B cell (primary cell): ENCODE data around the gene ANKS1A. TPM values are rescaled to one million over a fixed set of nuclear protein-coding genes. Genes with fewer than 3 reads are reported as not detected.

Experiments
- ATAC-seq: fragments of 200-7000 bp; cut with Tn5 transposase; one replicate; pipeline ENCODE4 v1.10.0; 2021; ENCODE audit warnings: low read depth, mild to moderate bottlenecking, moderate number of reproducible peaks, moderate library complexity
- CTCF ChIA-PET: fragments of 350-600 bp; sonication (Branson Sonifier 250); formaldehyde crosslinking; loops from one replicate; lab custom pipeline; 2021; ENCODE audit warnings: antibody characterized with exemption, inconsistent platforms; lab: Charles Lee
- POLR2A ChIA-PET: fragments of 350-600 bp; sonication (Branson Sonifier 250); formaldehyde crosslinking; loops from one replicate; lab custom pipeline; 2021; ENCODE audit warnings: antibody characterized with exemption; lab: Charles Lee
- DNase-seq: peaks from one replicate; pipeline ENCODE4 v3.0.0; 2013
- H2AFZ ChIP-seq: 2 replicates; pipeline ENCODE4 v1.6.1; 2012; ENCODE audit warnings: mild to moderate bottlenecking, low read depth, low read length; ENCODE audit not compliant: insufficient read depth, poor library complexity, severe bottlenecking
- H3K27ac ChIP-seq, 2 donors: 1 replicate in 1 of 2; 2 replicates in 1 of 2; pipeline ENCODE4 v1.5.1; 2012 to 2013; ENCODE audit warnings: low read length in 2 of 2, mild to moderate bottlenecking in 2 of 2, moderate library complexity in 1 of 2
- H3K27me3 ChIP-seq, 4 experiments: fragments of 200-600 bp in 1 of 4; sonication (generic) in 1 of 4; replicated peaks in 1 of 4; 1 replicate in 2 of 4; 2 replicates in 2 of 4; pipeline versions ENCODE4 v1.6.1 to v1.7.0; 2013 to 2016; ENCODE audit warnings: low read length in 3 of 4, mild to moderate bottlenecking in 2 of 4, mixed read lengths in 1 of 4, moderate library complexity in 1 of 4; ENCODE audit not compliant: insufficient read depth in 4 of 4, control insufficient read depth in 3 of 4; ENCODE audit errors: control extremely low read depth in 1 of 4
- H3K36me3 ChIP-seq, 2 experiments: replicated peaks in 1 of 2; 1 replicate in 1 of 2; 2 replicates in 1 of 2; pipeline versions ENCODE4 v1.6.1 to v1.7.1; 2013; ENCODE audit warnings: low read length in 1 of 2; ENCODE audit not compliant: insufficient read depth in 2 of 2, control insufficient read depth in 1 of 2; ENCODE audit errors: control extremely low read depth in 1 of 2, extremely low read depth in 1 of 2
- H3K4me1 ChIP-seq, 2 donors: fragments of 200-600 bp in 1 of 2; sonication (generic) in 1 of 2; 1 replicate in 1 of 2; 2 replicates in 1 of 2; pipeline versions ENCODE4 v1.5.1 to v1.6.1; 2013 to 2017; ENCODE audit warnings: low read length in 2 of 2; ENCODE audit not compliant: control insufficient read depth in 2 of 2, insufficient read depth in 2 of 2
- H3K4me2 ChIP-seq: replicated peaks from 2 replicates; pipeline ENCODE3; 2012; ENCODE audit warnings: mild to moderate bottlenecking, low read depth, low read length; ENCODE audit not compliant: poor library complexity, severe bottlenecking
- H3K4me3 ChIP-seq, 5 experiments: fragments of 200-600 bp in 1 of 5; sonication (generic) in 1 of 5; 1 replicate in 3 of 5; 2 replicates in 2 of 5; pipeline versions ENCODE4 v1.5.1 to v1.7.0; 2011 to 2016; ENCODE audit warnings: low read length in 4 of 5, mild to moderate bottlenecking in 4 of 5, low read depth in 2 of 5, control low read depth in 1 of 5, moderate library complexity in 1 of 5; ENCODE audit not compliant: insufficient read depth in 1 of 5; ENCODE audit errors: control extremely low read depth in 1 of 5, extremely low read depth in 1 of 5
- H3K79me2 ChIP-seq: fragments of 200-600 bp; sonication (generic); one replicate; pipeline ENCODE4 v1.6.0; 2016; ENCODE audit warnings: low read length; ENCODE audit not compliant: control insufficient read depth, insufficient read depth
- H3K9ac ChIP-seq: fragments of 200-600 bp; sonication (generic); 2 replicates; pipeline ENCODE4 v1.6.1; 2017; ENCODE audit warnings: mild to moderate bottlenecking, low read length, moderate library complexity
- H3K9me3 ChIP-seq, 3 donors: one replicate each; pipeline versions ENCODE4 v1.6.1 to v1.7.1; 2013; ENCODE audit warnings: low read length in 2 of 3; ENCODE audit not compliant: control insufficient read depth in 2 of 3, insufficient read depth in 1 of 3; ENCODE audit errors: control extremely low read depth in 1 of 3
- H4K20me1 ChIP-seq: 2 replicates; pipeline ENCODE4 v1.6.0; 2012; ENCODE audit warnings: mild to moderate bottlenecking, low read length; ENCODE audit not compliant: insufficient read depth, control insufficient read depth, poor library complexity, severe bottlenecking
- H3K27ac Mint-ChIP-seq: one replicate; pipeline ENCODE4 v1.8.0; 2021; ENCODE audit warnings: mixed read lengths
- H3K27me3 Mint-ChIP-seq: one replicate; pipeline ENCODE4 v1.8.0; 2021; ENCODE audit warnings: mixed read lengths
- H3K4me1 Mint-ChIP-seq: one replicate; pipeline ENCODE4 v1.8.0; 2021; ENCODE audit warnings: mixed read lengths
- H3K4me3 Mint-ChIP-seq: one replicate; pipeline ENCODE4 v1.8.0; 2021; ENCODE audit warnings: mixed read lengths
- H3K9me3 Mint-ChIP-seq: one replicate; pipeline ENCODE4 v1.8.0; 2022; ENCODE audit warnings: mixed read lengths; ENCODE audit not compliant: insufficient read depth
- EZH2 ChIP-seq: IDR thresholded peaks from 2 replicates; pipeline ENCODE4 v1.6.1; 2012; ENCODE audit warnings: borderline replicate concordance, low read depth, mild to moderate bottlenecking, moderate library complexity, low read length; ENCODE audit not compliant: insufficient read depth, poor library complexity, severe bottlenecking
- WGBS: methylation state at CpG from one replicate; pipeline ENCODE4 v1.1.5; 2013; ENCODE audit warnings: missing lambda C conversion rate; ENCODE audit not compliant: insufficient coverage; 5-methylcytosine and 5-hydroxymethylcytosine counted together
- intact Hi-C: fragments of 100-400 bp; cut with micrococcal nuclease; formaldehyde crosslinking; loops from one replicate; pipeline ENCODE4 v1.10.0; 2022
- polyA plus RNA-seq: library from polyadenylated mRNA; depleted of rRNA; stranded (reverse); fragments of >200 nt; gene quantifications from 2 replicates; pipeline ENCODE4 v1.2.3, GENCODE V29; 2012
- total RNA-seq, 2 donors: library from RNA; stranded (reverse); fragments of 120-200 nt in 1 of 2; gene quantifications; 1 replicate in 1 of 2; 2 replicates in 1 of 2; pipeline versions ENCODE4 v1.2.3 to v1.2.4, GENCODE V29; 2013 to 2022
- TF ChIP-seq, protein P1 (sequence below): fragments of 200-600 bp; IDR thresholded peaks from one replicate; pipeline ENCODE4 v1.8.0; 2022; ENCODE audit warnings: antibody characterized with exemption, mild to moderate bottlenecking

Gene ANKS1A
- total and polyA plus RNA-seq, 2 donors (not counting 1 experiment from before 2014, with no cell fraction given), result 3.4 to 19.7 TPM

DNA sequence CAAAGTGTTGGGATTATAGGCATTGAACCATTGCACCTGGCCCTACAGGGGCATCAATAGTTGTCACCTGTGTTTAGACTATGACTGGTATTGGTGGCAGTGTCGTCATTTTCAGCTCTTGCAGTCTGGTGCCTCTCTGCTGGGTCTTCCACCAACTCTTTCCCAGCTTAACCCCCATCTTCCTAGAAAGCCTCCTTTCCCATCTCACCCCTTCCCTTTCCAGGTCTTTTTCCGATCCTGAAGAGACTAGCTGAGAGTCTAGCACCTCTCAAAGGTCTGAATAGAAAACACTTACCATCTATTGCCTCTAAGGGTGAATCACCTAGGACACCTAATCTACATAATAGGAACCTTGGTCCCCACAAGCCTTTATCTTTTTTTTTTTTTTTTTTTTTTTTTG lies 181.1 kb downstream of the ANKS1A start:
- H3K4me3 Mint-ChIP-seq, result no peak overlapping the region
- H3K79me2 ChIP-seq, result no peaks in the 10 kb centered on the region
- no peaks in the 10 kb centered on the region for H4K20me1 ChIP-seq
- H3K4me1 Mint-ChIP-seq, result no peaks in the 10 kb centered on the region
- ATAC-seq (no peak), DNase-seq (no peak)
- WGBS, result 100% methylated on average over 1 of the region's 2 CpGs
- no peak overlapping the region for H3K27ac ChIP-seq
- no peak overlapping the region for H2AFZ ChIP-seq
- no peaks in the 10 kb centered on the region for H3K27me3 Mint-ChIP-seq
- no peaks in the 10 kb centered on the region for H3K4me1 ChIP-seq
- H3K36me3 ChIP-seq, result peaks cover 0 to 6% of the 10 kb centered on the region in 2 experiments
- H3K27me3 ChIP-seq, result no peaks in the 10 kb centered on the region
- H3K27ac Mint-ChIP-seq, result no peak overlapping the region
- no peaks in the 10 kb centered on the region for H3K9me3 Mint-ChIP-seq
- ChIA-PET CTCF (interaction anchor here (0.7 kb wide), 1 partner anchor 69 kb away, joined by 3 read pairs; no protein-coding TSS in a partner anchor), POLR2A (no interaction called here)
- H3K4me2 ChIP-seq, result no peak overlapping the region
- no peak overlapping the region for H3K9ac ChIP-seq
- H3K9me3 ChIP-seq, result no peaks in the 10 kb centered on the region
- intact Hi-C loops, result no loop called here
- TF ChIP-seq, protein P1, sequence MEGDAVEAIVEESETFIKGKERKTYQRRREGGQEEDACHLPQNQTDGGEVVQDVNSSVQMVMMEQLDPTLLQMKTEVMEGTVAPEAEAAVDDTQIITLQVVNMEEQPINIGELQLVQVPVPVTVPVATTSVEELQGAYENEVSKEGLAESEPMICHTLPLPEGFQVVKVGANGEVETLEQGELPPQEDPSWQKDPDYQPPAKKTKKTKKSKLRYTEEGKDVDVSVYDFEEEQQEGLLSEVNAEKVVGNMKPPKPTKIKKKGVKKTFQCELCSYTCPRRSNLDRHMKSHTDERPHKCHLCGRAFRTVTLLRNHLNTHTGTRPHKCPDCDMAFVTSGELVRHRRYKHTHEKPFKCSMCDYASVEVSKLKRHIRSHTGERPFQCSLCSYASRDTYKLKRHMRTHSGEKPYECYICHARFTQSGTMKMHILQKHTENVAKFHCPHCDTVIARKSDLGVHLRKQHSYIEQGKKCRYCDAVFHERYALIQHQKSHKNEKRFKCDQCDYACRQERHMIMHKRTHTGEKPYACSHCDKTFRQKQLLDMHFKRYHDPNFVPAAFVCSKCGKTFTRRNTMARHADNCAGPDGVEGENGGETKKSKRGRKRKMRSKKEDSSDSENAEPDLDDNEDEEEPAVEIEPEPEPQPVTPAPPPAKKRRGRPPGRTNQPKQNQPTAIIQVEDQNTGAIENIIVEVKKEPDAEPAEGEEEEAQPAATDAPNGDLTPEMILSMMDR, result no peak
- H3K4me3 ChIP-seq, result no peak overlapping the region

DNA sequence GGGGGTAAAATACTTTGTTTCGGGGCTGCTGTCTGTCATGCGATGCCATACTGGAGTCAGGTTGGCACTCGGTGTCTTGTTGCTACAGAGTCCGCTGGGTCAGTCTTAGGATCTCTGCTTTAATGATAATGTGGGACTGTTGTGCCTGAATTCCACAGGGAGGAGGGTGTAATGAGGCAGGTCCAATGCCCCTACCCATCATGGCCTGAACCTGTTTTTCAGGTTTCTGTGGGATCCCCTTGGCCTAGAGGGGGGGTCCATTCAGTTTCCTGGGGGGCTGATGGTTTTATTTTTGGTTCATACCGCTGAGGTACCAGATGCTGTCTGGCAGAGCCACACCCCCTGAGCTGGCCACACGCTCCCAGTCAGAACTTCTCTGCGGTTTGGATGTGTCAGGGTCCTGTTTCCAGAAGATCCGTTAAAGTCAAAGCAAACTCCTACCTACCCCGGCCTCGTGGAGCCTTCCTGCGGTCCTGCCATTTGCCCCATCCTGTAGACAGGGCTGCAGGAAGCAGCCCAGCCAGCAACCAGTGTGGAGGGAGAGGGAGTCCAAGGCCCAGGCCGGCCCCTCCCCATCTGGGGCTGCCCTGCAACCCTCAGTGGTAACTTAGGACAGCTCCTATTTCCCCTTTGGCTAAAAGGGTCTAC lies 182.4 kb downstream of the ANKS1A start:
- Histone ChIP-seq H4K20me1 (no peaks in the 10 kb centered on the region), H2AFZ (no peak overlapping the region), H3K27me3 (no peaks in the 10 kb centered on the region), H3K27ac (no peak overlapping the region), H3K4me2 (no peak overlapping the region), H3K9ac (no peak overlapping the region), H3K4me1 (no peaks in the 10 kb centered on the region), H3K36me3 (peaks cover 0 to 2% of the 10 kb centered on the region in 2 experiments), H3K9me3 (no peaks in the 10 kb centered on the region), H3K79me2 (no peaks in the 10 kb centered on the region), H3K4me3 (no peak overlapping the region)
- TF ChIP-seq EZH2, result no peak
- TF ChIP-seq, protein P1, result no peak
- WGBS, result 94% methylated on average over 9 of the region's 12 CpGs
- H3K4me1 Mint-ChIP-seq, result no peaks in the 10 kb centered on the region
- ATAC-seq, result no peak
- DNase-seq, result no peak
- ChIA-PET CTCF (no interaction called here), POLR2A (no interaction called here)
- no peaks in the 10 kb centered on the region for H3K27me3 Mint-ChIP-seq
- no peak overlapping the region for H3K27ac Mint-ChIP-seq
- no peak overlapping the region for H3K4me3 Mint-ChIP-seq
- intact Hi-C loops, result no loop called here
- no peaks in the 10 kb centered on the region for H3K9me3 Mint-ChIP-seq
